LNCaP clone FGC (cell line): ENCODE measurements around the gene KAT14.

ENCODE experiments used
- DNase-seq: peaks from one replicate; pipeline ENCODE4 v3.0.0-alpha.2; 2011; ENCODE audit warnings: low read depth
- H3K4me3 ChIP-seq: 2 replicates; pipeline ENCODE4 v1.5.1; 2011; ENCODE audit warnings: mild to moderate bottlenecking, low read depth, low read length, control low read depth
- CTCF ChIP-seq: IDR thresholded peaks from 2 replicates; pipeline ENCODE4 v1.5.1; 2012; ENCODE audit warnings: mild to moderate bottlenecking; ENCODE audit not compliant: control insufficient read depth, insufficient read depth; ENCODE audit errors: extremely low read depth

Gene KAT14

DNA sequence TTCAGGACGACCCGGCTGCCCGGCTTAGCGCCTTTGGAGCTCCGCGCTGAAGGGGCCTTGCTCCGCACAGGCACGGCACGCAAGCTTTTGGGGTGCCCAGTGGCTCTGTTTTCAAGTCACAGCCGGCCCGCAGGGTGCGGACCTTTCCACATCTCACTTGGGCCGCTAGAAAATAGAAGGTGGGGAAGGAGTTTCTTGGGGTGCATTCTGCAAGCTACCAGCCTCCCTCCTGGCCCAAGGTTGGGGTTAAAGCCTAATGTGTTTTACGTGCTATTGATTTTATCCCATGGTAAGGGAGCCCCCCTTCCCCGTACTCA, 561 bp downstream of the KAT14 start:
- no peak for DNase-seq
- peak overlapping the region; percentile 87 for H3K4me3 ChIP-seq
- TF ChIP-seq CTCF = no peak

DNA sequence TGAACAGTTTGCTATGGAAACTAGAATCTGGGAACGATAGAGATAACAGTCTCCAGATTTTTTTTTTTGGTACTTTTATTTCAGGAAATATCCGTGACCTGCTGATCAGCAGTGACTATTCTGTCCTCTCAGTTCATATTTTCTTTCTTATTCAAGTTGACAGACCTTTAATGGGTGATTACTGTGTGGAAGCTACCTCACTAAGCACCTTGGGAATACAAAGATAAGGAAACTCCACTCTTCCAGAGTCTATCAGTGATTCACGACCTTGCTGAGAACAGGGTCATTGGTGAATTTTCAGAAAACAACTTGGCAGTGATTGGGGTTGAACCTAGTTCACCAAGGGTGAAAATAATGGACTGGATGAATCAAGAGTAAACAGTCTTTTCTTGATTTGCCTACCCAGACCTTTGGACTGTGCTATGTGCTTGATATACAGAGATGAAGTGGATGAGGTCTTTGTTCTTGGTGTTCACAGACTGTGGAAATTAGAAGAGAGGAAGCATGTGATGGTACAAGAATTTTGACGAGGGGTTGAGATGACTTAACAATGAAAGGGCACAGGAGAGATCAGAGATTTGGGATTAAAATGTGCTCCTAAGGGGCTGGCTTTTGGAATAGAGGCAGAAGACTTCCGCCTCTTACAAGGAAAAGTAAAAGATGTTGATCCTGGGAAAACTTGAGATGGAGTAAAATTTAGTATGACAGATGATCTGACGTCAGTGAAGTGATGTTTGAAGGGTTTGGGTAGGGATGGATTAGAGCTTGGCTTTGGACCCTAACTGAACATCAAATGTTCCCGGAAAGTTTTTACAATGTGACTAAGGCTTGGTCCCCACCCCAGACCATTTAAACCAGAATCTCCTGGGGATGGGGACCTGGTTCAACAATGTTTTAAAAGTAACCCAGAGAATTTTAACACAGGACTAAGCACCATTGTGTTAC, 1.2 kb downstream of the KAT14 start:
- TF ChIP-seq CTCF = no peak
- peak overlapping the region; percentile 87 for H3K4me3 ChIP-seq
- DNase-seq = no peak

DNA sequence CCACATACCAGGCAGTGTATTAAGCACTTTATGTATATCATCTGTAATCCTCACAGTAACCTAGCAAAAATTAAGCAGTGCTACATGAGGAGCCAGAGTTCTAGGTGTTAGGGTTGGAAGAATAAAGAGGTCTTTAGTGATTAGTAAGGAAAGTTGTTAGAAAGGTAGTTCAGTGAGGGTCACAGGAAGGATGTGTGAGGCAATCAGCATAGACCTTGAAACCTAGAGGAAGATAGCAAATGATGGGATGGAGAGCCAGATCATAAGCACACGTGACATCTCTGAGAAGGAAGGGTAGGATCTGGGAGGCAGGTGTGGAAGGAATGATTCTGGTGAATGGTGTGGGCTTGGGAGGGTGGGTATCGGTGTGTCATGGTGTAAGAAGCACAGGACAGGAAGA, 2.2 kb downstream of the KAT14 start:
- no peak for TF ChIP-seq CTCF
- no peak overlapping the region for H3K4me3 ChIP-seq
- no peak for DNase-seq

DNA sequence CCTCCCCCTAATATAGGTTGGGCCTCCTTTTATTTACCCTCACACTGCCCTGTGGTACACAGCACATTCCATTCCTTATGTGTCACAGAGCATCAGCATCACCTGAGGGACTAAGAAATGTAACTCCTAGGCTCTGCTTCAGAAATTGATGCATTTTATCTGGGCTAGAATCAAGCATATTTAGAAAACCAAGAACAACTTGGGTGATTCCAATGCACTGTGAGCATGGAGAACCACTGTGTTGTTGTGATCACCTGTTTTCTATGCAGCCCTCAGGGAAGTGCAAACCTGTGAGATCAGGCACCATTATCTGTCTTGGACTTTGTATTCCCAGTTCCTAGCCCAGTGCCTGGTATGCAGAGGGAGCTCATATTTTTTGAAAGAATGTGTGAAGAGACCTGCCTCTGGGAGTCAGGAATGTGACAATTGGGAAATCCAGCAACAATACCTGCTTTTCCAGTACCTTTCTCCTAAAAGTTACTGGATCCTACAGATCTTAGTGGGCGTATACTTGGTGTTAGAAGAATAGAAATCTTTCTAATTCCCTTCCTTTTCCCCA, 7.0 kb downstream of the KAT14 start:
- no peak overlapping the region for H3K4me3 ChIP-seq
- DNase-seq = no peak
- TF ChIP-seq CTCF = no peak

GRCh38 chr20:18154342-18154741, 16.7 kb downstream of the KAT14 start:
- DNase-seq = no peak
- no peak for TF ChIP-seq CTCF
- H3K4me3 ChIP-seq = no peak overlapping the region

GRCh38 chr20:18156045-18156444, 18.4 kb downstream of the KAT14 start:
- H3K4me3 ChIP-seq = no peak overlapping the region
- no peak for TF ChIP-seq CTCF
- DNase-seq = no peak
